ENCODE results near the gene FAM185A. TPM values are rescaled to one million over a fixed set of nuclear protein-coding genes. Genes with fewer than 3 reads are reported as not detected.
A peak's percentile ranks its signal among the peaks of the same experiment; 100 is the strongest.
"Not testable (repeated sequence)": the region's sequence is repeated elsewhere in the genome, so short reads cannot be mapped to it uniquely, and the experiment has no call there.

FAM185A gene
- total and polyA plus RNA-seq, 2 of the 13 experiments (the other 11 are each of a cell fraction or from before 2014, with no cell fraction given) = 5.0 to 11.6 TPM

DNA sequence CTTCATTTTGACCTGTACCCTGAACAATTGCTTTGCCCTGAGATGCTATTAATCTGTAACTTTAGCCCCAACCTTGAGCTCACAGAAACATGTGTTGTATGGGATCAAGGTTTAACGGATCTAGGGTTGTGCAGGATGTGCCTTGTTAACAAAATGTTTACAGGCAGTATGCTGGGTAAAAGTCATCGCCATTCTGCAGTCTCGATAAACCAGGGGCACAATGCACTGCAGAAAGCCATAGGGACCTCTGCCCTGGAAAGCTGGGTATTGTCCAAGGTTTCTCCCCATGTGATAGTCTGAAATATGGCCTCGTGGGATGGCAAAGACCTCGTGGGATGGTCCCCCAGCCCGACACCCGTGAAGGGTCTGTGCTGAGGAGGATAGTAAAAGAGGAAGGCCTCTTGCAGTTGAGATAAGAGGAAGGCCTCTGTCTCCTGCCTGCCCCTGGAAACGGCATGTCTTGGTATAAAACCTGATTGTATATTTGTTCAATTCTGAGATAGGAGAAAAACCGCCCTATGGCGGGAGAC, 89.8 kb downstream of the FAM185A start (continued):
- TF ChIP-seq, protein P1, sequence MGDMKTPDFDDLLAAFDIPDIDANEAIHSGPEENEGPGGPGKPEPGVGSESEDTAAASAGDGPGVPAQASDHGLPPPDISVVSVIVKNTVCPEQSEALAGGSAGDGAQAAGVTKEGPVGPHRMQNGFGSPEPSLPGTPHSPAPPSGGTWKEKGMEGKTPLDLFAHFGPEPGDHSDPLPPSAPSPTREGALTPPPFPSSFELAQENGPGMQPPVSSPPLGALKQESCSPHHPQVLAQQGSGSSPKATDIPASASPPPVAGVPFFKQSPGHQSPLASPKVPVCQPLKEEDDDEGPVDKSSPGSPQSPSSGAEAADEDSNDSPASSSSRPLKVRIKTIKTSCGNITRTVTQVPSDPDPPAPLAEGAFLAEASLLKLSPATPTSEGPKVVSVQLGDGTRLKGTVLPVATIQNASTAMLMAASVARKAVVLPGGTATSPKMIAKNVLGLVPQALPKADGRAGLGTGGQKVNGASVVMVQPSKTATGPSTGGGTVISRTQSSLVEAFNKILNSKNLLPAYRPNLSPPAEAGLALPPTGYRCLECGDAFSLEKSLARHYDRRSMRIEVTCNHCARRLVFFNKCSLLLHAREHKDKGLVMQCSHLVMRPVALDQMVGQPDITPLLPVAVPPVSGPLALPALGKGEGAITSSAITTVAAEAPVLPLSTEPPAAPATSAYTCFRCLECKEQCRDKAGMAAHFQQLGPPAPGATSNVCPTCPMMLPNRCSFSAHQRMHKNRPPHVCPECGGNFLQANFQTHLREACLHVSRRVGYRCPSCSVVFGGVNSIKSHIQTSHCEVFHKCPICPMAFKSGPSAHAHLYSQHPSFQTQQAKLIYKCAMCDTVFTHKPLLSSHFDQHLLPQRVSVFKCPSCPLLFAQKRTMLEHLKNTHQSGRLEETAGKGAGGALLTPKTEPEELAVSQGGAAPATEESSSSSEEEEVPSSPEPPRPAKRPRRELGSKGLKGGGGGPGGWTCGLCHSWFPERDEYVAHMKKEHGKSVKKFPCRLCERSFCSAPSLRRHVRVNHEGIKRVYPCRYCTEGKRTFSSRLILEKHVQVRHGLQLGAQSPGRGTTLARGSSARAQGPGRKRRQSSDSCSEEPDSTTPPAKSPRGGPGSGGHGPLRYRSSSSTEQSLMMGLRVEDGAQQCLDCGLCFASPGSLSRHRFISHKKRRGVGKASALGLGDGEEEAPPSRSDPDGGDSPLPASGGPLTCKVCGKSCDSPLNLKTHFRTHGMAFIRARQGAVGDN (CRISPR knock-in tag; IDR thresholded peaks at IDR 0.05) = peak; percentile 72; the same call in 1 of the 2 replicates
- TF ChIP-seq RCOR2 (CRISPR knock-in tag; IDR thresholded peaks at IDR 0.05) (peak; percentile 74), MIER3 (CRISPR knock-in tag; IDR thresholded peaks at IDR 0.05; ENCODE audit: borderline replicate concordance) (peak; percentile 52; the same call in 1 of the 2 replicates), SOX5 (CRISPR knock-in tag; IDR thresholded peaks at IDR 0.05; ENCODE audit: borderline replicate concordance) (peak; percentile 85), SIX1 (CRISPR knock-in tag; IDR thresholded peaks at IDR 0.05; ENCODE audit: borderline replicate concordance) (peak; percentile 64; the same call in 1 of the 2 replicates), SOX13 (CRISPR knock-in tag; conservative IDR thresholded peaks at IDR 0.05 in 1 of 2, IDR thresholded peaks at IDR 0.05 in 1 of 2) (peak in 1 of 2 experiments; percentile 66; a peak in 2 of 4 replicates), MLX (CRISPR knock-in tag; IDR thresholded peaks at IDR 0.05) (peak; percentile 65), RXRB (CRISPR knock-in tag; IDR thresholded peaks at IDR 0.05; ENCODE audit: borderline replicate concordance) (peak; percentile 93), ATF1 (CRISPR knock-in tag; IDR thresholded peaks at IDR 0.05) (peak; percentile 22; the same call in 1 of the 2 replicates), TFAP4 (IDR thresholded peaks at IDR 0.05; ENCODE audit: borderline replicate concordance, low read depth) (peak; percentile 64; the same call in 1 of the 2 replicates), ZNF292 (CRISPR knock-in tag; IDR thresholded peaks at IDR 0.05; ENCODE audit: borderline replicate concordance, low read depth) (peak; percentile 63; the same call in 1 of the 2 replicates)
- TF ChIP-seq SOX13 (IDR thresholded peaks at IDR 0.05) = not testable (repeated sequence)
- TF ChIP-seq, protein P2, sequence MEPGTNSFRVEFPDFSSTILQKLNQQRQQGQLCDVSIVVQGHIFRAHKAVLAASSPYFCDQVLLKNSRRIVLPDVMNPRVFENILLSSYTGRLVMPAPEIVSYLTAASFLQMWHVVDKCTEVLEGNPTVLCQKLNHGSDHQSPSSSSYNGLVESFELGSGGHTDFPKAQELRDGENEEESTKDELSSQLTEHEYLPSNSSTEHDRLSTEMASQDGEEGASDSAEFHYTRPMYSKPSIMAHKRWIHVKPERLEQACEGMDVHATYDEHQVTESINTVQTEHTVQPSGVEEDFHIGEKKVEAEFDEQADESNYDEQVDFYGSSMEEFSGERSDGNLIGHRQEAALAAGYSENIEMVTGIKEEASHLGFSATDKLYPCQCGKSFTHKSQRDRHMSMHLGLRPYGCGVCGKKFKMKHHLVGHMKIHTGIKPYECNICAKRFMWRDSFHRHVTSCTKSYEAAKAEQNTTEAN (CRISPR knock-in tag; conservative IDR thresholded peaks at IDR 0.05) = peak; percentile 65
- TF ChIP-seq, protein P3, sequence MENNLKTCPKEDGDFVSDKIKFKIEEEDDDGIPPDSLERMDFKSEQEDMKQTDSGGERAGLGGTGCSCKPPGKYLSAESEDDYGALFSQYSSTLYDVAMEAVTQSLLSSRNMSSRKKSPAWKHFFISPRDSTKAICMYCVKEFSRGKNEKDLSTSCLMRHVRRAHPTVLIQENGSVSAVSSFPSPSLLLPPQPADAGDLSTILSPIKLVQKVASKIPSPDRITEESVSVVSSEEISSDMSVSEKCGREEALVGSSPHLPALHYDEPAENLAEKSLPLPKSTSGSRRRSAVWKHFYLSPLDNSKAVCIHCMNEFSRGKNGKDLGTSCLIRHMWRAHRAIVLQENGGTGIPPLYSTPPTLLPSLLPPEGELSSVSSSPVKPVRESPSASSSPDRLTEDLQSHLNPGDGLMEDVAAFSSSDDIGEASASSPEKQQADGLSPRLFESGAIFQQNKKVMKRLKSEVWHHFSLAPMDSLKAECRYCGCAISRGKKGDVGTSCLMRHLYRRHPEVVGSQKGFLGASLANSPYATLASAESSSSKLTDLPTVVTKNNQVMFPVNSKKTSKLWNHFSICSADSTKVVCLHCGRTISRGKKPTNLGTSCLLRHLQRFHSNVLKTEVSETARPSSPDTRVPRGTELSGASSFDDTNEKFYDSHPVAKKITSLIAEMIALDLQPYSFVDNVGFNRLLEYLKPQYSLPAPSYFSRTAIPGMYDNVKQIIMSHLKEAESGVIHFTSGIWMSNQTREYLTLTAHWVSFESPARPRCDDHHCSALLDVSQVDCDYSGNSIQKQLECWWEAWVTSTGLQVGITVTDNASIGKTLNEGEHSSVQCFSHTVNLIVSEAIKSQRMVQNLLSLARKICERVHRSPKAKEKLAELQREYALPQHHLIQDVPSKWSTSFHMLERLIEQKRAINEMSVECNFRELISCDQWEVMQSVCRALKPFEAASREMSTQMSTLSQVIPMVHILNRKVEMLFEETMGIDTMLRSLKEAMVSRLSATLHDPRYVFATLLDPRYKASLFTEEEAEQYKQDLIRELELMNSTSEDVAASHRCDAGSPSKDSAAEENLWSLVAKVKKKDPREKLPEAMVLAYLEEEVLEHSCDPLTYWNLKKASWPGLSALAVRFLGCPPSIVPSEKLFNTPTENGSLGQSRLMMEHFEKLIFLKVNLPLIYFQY (CRISPR knock-in tag; IDR thresholded peaks at IDR 0.05; ENCODE audit: borderline replicate concordance) = 0 out of 2 replicates have a peak, but pooled peaks have one; percentile 49
- TF ChIP-seq, protein P4, sequence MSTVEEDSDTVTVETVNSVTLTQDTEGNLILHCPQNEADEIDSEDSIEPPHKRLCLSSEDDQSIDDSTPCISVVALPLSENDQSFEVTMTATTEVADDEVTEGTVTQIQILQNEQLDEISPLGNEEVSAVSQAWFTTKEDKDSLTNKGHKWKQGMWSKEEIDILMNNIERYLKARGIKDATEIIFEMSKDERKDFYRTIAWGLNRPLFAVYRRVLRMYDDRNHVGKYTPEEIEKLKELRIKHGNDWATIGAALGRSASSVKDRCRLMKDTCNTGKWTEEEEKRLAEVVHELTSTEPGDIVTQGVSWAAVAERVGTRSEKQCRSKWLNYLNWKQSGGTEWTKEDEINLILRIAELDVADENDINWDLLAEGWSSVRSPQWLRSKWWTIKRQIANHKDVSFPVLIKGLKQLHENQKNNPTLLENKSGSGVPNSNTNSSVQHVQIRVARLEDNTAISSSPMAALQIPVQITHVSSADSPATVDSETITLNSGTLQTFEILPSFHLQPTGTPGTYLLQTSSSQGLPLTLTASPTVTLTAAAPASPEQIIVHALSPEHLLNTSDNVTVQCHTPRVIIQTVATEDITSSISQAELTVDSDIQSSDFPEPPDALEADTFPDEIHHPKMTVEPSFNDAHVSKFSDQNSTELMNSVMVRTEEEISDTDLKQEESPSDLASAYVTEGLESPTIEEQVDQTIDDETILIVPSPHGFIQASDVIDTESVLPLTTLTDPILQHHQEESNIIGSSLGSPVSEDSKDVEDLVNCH (CRISPR knock-in tag; IDR thresholded peaks at IDR 0.05) = 0 out of 2 replicates have a peak, but pooled peaks have one; percentile 62

Data from HepG2 (cell line).